ENCODE data around the gene ZMAT5. TPM values are rescaled to one million over a fixed set of nuclear protein-coding genes. Genes with fewer than 3 reads are reported as not detected.

The ZMAT5 gene
- total and polyA plus RNA-seq, 2 of the 13 experiments (the other 11 are each of a cell fraction or from before 2014, with no cell fraction given): 20.7 to 27.8 TPM

DNA sequence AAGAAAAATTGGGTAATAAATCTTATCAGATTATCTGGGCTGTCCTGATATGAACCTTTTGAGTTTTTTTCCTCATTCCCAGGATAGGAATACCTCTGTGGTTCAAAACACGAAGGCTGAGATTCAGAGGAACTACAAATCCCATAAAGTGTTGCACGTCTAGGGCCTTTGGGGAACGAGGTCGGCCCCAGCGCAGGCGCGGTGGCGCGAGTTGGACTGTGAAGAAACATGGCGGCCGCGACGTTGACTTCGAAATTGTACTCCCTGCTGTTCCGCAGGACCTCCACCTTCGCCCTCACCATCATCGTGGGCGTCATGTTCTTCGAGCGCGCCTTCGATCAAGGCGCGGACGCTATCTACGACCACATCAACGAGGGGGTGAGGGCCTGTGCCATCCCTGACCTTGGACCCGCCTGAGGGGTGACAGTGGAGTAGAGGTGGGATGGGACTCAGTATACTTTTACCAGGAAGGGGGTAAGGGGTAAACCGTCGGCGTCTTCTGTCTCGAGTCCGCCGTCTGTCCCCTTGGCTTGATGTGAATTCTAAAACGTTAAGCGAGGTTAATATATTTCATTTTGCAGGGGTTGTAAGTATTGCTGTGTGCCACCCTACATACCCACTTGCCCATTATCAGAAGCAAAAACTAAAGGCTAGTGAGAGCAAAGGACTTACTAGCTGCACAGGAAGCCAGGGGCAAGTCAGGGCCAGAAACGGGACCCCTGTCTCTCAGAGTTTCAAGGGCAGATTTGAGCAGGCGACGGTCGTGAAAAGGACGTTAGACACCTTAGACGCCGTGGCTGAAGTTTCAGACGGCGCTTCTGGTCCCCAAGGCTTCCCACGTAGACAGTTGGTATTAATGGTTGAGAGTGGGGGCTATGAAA, 604 bp upstream of the ZMAT5 start, which contains the start of gene UQCR10 (continued):
- TF ChIP-seq, protein P1, sequence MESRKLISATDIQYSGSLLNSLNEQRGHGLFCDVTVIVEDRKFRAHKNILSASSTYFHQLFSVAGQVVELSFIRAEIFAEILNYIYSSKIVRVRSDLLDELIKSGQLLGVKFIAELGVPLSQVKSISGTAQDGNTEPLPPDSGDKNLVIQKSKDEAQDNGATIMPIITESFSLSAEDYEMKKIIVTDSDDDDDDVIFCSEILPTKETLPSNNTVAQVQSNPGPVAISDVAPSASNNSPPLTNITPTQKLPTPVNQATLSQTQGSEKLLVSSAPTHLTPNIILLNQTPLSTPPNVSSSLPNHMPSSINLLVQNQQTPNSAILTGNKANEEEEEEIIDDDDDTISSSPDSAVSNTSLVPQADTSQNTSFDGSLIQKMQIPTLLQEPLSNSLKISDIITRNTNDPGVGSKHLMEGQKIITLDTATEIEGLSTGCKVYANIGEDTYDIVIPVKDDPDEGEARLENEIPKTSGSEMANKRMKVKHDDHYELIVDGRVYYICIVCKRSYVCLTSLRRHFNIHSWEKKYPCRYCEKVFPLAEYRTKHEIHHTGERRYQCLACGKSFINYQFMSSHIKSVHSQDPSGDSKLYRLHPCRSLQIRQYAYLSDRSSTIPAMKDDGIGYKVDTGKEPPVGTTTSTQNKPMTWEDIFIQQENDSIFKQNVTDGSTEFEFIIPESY (CRISPR knock-in tag; IDR thresholded peaks at IDR 0.05): no peak
- no peak for TF ChIP-seq NR2F2 (IDR thresholded peaks at IDR 0.05; ENCODE audit: borderline replicate concordance, low read depth)
- TF ChIP-seq BRD4 (CRISPR knock-in tag; IDR thresholded peaks at IDR 0.05): peak; percentile 96
- no peak for TF ChIP-seq ZNF550 (CRISPR knock-in tag; IDR thresholded peaks at IDR 0.05; ENCODE audit: borderline replicate concordance)
- 0 out of 2 replicates have a peak, but pooled peaks have one; percentile 29 for TF ChIP-seq ZNF121 (CRISPR knock-in tag; IDR thresholded peaks at IDR 0.05)
- TF ChIP-seq HNRNPL (IDR thresholded peaks at IDR 0.05; ENCODE audit: low read depth, low read length): no peak
- TF ChIP-seq ZBTB38 (CRISPR knock-in tag; IDR thresholded peaks at IDR 0.05): peak; percentile 58
- TF ChIP-seq, protein P2, sequence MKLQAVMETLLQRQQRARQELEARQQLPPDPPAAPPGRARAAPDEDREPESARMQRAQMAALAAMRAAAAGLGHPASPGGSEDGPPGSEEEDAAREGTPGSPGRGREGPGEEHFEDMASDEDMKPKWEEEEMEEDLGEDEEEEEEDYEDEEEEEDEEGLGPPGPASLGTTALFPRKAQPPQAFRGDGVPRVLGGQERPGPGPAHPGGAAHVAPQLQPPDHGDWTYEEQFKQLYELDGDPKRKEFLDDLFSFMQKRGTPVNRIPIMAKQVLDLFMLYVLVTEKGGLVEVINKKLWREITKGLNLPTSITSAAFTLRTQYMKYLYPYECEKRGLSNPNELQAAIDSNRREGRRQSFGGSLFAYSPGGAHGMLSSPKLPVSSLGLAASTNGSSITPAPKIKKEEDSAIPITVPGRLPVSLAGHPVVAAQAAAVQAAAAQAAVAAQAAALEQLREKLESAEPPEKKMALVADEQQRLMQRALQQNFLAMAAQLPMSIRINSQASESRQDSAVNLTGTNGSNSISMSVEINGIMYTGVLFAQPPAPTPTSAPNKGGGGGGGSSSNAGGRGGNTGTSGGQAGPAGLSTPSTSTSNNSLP (IDR thresholded peaks at IDR 0.05; ENCODE audit: low read depth, low read length): no peak
- TF ChIP-seq, protein P3, sequence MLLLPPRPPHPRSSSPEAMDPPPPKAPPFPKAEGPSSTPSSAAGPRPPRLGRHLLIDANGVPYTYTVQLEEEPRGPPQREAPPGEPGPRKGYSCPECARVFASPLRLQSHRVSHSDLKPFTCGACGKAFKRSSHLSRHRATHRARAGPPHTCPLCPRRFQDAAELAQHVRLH (CRISPR knock-in tag; IDR thresholded peaks at IDR 0.05; ENCODE audit: borderline replicate concordance, low read depth): no peak
- 0 out of 2 replicates have a peak, but pooled peaks have one; percentile 27 for TF ChIP-seq HOXA5 (CRISPR knock-in tag; IDR thresholded peaks at IDR 0.05)
- TF ChIP-seq NRL (CRISPR knock-in tag; IDR thresholded peaks at IDR 0.05; ENCODE audit: borderline replicate concordance): no peak; the same call in 1 of the 2 replicates
- TF ChIP-seq ZNF24 (IDR thresholded peaks at IDR 0.05): no peak
- TF ChIP-seq, protein P4, sequence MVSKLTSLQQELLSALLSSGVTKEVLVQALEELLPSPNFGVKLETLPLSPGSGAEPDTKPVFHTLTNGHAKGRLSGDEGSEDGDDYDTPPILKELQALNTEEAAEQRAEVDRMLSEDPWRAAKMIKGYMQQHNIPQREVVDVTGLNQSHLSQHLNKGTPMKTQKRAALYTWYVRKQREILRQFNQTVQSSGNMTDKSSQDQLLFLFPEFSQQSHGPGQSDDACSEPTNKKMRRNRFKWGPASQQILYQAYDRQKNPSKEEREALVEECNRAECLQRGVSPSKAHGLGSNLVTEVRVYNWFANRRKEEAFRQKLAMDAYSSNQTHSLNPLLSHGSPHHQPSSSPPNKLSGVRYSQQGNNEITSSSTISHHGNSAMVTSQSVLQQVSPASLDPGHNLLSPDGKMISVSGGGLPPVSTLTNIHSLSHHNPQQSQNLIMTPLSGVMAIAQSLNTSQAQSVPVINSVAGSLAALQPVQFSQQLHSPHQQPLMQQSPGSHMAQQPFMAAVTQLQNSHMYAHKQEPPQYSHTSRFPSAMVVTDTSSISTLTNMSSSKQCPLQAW (CRISPR knock-in tag; IDR thresholded peaks at IDR 0.05): peak; percentile 11; the same call in 1 of the 2 replicates
- peak; percentile 38 for TF ChIP-seq SRSF1 (optimal IDR thresholded peaks at IDR 0.05; ENCODE audit: low read depth, low read length)
- TF ChIP-seq ZNF746 (CRISPR knock-in tag; IDR thresholded peaks at IDR 0.05): peak; percentile 33; the same call in 1 of the 2 replicates
- TF ChIP-seq HCFC1 (IDR thresholded peaks at IDR 0.05; ENCODE audit: low read depth, low read length): peak; percentile 51; the same call in 1 of the 2 replicates
- TF ChIP-seq NBN (conservative IDR thresholded peaks at IDR 0.05): no peak
- TF ChIP-seq ZFP37 (CRISPR knock-in tag; IDR thresholded peaks at IDR 0.05; ENCODE audit: borderline replicate concordance): no peak
- TF ChIP-seq ESRRA (CRISPR knock-in tag; IDR thresholded peaks at IDR 0.05; ENCODE audit: low read depth): peak; percentile 76; the same call in 1 of the 2 replicates
- TF ChIP-seq TARDBP (CRISPR knock-in tag; IDR thresholded peaks at IDR 0.05): peak; percentile 47; the same call in 1 of the 2 replicates
- TF ChIP-seq, protein P5, sequence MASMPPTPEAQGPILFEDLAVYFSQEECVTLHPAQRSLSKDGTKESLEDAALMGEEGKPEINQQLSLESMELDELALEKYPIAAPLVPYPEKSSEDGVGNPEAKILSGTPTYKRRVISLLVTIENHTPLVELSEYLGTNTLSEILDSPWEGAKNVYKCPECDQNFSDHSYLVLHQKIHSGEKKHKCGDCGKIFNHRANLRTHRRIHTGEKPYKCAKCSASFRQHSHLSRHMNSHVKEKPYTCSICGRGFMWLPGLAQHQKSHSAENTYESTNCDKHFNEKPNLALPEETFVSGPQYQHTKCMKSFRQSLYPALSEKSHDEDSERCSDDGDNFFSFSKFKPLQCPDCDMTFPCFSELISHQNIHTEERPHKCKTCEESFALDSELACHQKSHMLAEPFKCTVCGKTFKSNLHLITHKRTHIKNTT (CRISPR knock-in tag; IDR thresholded peaks at IDR 0.05): no peak
